ENCODE data around the gene ZNF546.

DNA sequence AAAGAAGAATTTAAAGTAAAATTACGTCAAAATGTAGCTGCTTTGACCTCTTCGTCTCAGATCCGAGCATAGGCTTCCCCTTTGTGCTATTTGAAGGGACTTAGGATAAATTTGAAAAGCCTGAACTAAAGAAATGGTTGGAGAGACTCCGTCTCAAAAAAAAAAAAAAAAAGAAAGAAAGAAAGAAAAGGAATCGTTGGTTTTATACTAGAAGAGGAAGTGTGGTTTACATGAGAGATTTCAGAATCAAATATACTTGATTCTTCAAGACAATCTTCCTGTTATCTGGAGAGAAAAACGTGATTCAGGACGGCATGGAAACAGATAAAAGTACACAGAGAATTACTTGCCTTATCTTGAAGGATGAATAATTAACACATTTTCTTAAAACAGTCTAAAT lies 59.6 kb downstream of the ZNF546 start:
- TF ChIP-seq, protein P1, sequence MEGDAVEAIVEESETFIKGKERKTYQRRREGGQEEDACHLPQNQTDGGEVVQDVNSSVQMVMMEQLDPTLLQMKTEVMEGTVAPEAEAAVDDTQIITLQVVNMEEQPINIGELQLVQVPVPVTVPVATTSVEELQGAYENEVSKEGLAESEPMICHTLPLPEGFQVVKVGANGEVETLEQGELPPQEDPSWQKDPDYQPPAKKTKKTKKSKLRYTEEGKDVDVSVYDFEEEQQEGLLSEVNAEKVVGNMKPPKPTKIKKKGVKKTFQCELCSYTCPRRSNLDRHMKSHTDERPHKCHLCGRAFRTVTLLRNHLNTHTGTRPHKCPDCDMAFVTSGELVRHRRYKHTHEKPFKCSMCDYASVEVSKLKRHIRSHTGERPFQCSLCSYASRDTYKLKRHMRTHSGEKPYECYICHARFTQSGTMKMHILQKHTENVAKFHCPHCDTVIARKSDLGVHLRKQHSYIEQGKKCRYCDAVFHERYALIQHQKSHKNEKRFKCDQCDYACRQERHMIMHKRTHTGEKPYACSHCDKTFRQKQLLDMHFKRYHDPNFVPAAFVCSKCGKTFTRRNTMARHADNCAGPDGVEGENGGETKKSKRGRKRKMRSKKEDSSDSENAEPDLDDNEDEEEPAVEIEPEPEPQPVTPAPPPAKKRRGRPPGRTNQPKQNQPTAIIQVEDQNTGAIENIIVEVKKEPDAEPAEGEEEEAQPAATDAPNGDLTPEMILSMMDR (IDR thresholded peaks at IDR 0.05), result no peak
- no peak for TF ChIP-seq EZH2 (IDR thresholded peaks at IDR 0.05; ENCODE audit: borderline replicate concordance, insufficient read depth, low read depth, low read length, poor library complexity, severe bottlenecking)
